Vagina (tissue), 2 donors: ENCODE results near the gene CSNK1D. TPM values are rescaled to one million over a fixed set of nuclear protein-coding genes. Genes with fewer than 3 reads are reported as not detected.
"Not testable (repeated sequence)": the region's sequence is repeated elsewhere in the genome, so short reads cannot be mapped to it uniquely, and the experiment has no call there.

Source experiments
- DNase-seq, 2 donors: peaks; one replicate each; pipeline ENCODE4 v3.0.0-alpha.2; 2017; ENCODE audit errors: extremely low spot score in 2 of 2
- H3K27ac ChIP-seq: fragments of 200-600 bp; sonication (generic); one replicate; pipeline ENCODE4 v1.5.1; 2019
- H3K27me3 ChIP-seq: fragments of 200-600 bp; sonication (generic); one replicate; pipeline ENCODE4 v1.5.1; 2019
- H3K36me3 ChIP-seq, 2 donors: fragments of 200-600 bp; sonication (generic); one replicate each; pipeline ENCODE4 v1.5.1; 2017 to 2019
- H3K4me1 ChIP-seq: fragments of 200-600 bp; sonication (generic); one replicate; pipeline ENCODE4 v1.5.1; 2019
- H3K4me3 ChIP-seq, 2 donors: fragments of 200-600 bp; sonication (generic); 1 replicate in 1 of 2; 2 replicates in 1 of 2; pipeline ENCODE4 v1.5.1; 2016 to 2019
- H3K9me3 ChIP-seq: fragments of 200-600 bp; sonication (generic); one replicate; pipeline ENCODE4 v1.5.1; 2019
- CTCF ChIP-seq, 3 experiments: fragments of 450-650 bp in 2 of 3; fragments of 200-600 bp in 1 of 3; sonication (generic) in 1 of 3; IDR thresholded peaks; one replicate each; pipeline ENCODE4 v1.5.1; 2017 to 2019; ENCODE audit warnings: antibody characterized with exemption in 3 of 3, mild to moderate bottlenecking in 2 of 3, moderate library complexity in 2 of 3
- POLR2A ChIP-seq, 2 donors: fragments of 450-650 bp; IDR thresholded peaks; one replicate each; pipeline ENCODE4 v1.6.1; 2017; ENCODE audit warnings: antibody characterized with exemption in 2 of 2, mild to moderate bottlenecking in 2 of 2, moderate library complexity in 2 of 2
- POLR2AphosphoS5 ChIP-seq, 2 donors: sonication (generic); formaldehyde crosslinking; IDR thresholded peaks; one replicate each; pipeline ENCODE4 v1.9.0; 2017; ENCODE audit warnings: antibody characterized with exemption in 2 of 2, mild to moderate bottlenecking in 2 of 2, low read depth in 1 of 2; ENCODE audit not compliant: insufficient read depth in 1 of 2
- intact Hi-C: fragments of 100-400 bp; cut with DNase I; formaldehyde crosslinking; loops from one replicate; pipeline ENCODE4 v1.15.1; 2023
- total RNA-seq: library from RNA; depleted of rRNA; stranded (reverse); fragments of >200 nt; gene quantifications from one replicate; pipeline ENCODE4 v1.2.3, GENCODE V29; 2016

CSNK1D gene
- total RNA-seq, 1 donor from 2014 or later, result 67.8 TPM

GRCh38 chr17:82258555-82258954, 14.9 kb downstream of the CSNK1D start:
- H3K4me3 ChIP-seq, result no peak overlapping the region
- H3K4me1 ChIP-seq, result no peaks in the 10 kb centered on the region
- TF ChIP-seq CTCF (IDR thresholded peaks at IDR 0.05), result no peak
- TF ChIP-seq POLR2A (IDR thresholded peaks at IDR 0.05), result no peak
- no peak for TF ChIP-seq POLR2AphosphoS5 (IDR thresholded peaks at IDR 0.05; ENCODE audit: insufficient read depth in 1 of 2, low read depth in 1 of 2)
- H3K9me3 ChIP-seq, result no peaks in the 10 kb centered on the region
- intact Hi-C loops, result no loop called here
- no peaks in the 10 kb centered on the region for H3K27me3 ChIP-seq
- no peak overlapping the region for H3K27ac ChIP-seq
- no peak for DNase-seq
- H3K36me3 ChIP-seq, result peaks cover 5 to 80% of the 10 kb centered on the region in 2 donors

GRCh38 chr17:82257473-82257872, 16.0 kb downstream of the CSNK1D start:
- peaks cover 5 to 82% of the 10 kb centered on the region in 2 donors for H3K36me3 ChIP-seq
- H3K4me3 ChIP-seq, result no peak overlapping the region
- DNase-seq, result no peak
- TF ChIP-seq POLR2AphosphoS5 (IDR thresholded peaks at IDR 0.05; ENCODE audit: insufficient read depth in 1 of 2, low read depth in 1 of 2), result no peak
- intact Hi-C loops, result no loop called here
- no peaks in the 10 kb centered on the region for H3K9me3 ChIP-seq
- H3K4me1 ChIP-seq, result no peaks in the 10 kb centered on the region
- H3K27ac ChIP-seq, result no peak overlapping the region
- H3K27me3 ChIP-seq, result no peaks in the 10 kb centered on the region

- no peaks in the 10 kb centered on the region for H3K27me3 ChIP-seq
- H3K4me1 ChIP-seq, result no peaks in the 10 kb centered on the region
- H3K9me3 ChIP-seq, result no peaks in the 10 kb centered on the region
- no peak overlapping the region for H3K27ac ChIP-seq
- peaks cover 3 to 82% of the 10 kb centered on the region in 2 donors for H3K36me3 ChIP-seq
- DNase-seq, result no peak
- no peak for TF ChIP-seq POLR2AphosphoS5 (IDR thresholded peaks at IDR 0.05; ENCODE audit: insufficient read depth in 1 of 2, low read depth in 1 of 2)
- no peak for TF ChIP-seq CTCF (IDR thresholded peaks at IDR 0.05)
- no peak for TF ChIP-seq POLR2A (IDR thresholded peaks at IDR 0.05)
- H3K4me3 ChIP-seq, result no peak overlapping the region
- intact Hi-C loops, result no loop called here
These were observed 17.1 kb downstream of the CSNK1D start for GRCh38 chr17:82256242-82256885.

GRCh38 chr17:82255402-82255972, 18.0 kb downstream of the CSNK1D start:
- H3K36me3 ChIP-seq, result peaks cover 0 to 82% of the 10 kb centered on the region in 2 donors
- no peaks in the 10 kb centered on the region for H3K4me1 ChIP-seq
- no peak for DNase-seq
- H3K9me3 ChIP-seq, result no peaks in the 10 kb centered on the region
- intact Hi-C loops, result no loop called here
- H3K27me3 ChIP-seq, result no peaks in the 10 kb centered on the region
- TF ChIP-seq POLR2AphosphoS5 (IDR thresholded peaks at IDR 0.05; ENCODE audit: insufficient read depth in 1 of 2, low read depth in 1 of 2), result peak in 1 of 2 donors; percentile 24
- TF ChIP-seq CTCF (IDR thresholded peaks at IDR 0.05), result no peak
- H3K4me3 ChIP-seq, result no peak overlapping the region
- no peak overlapping the region for H3K27ac ChIP-seq

GRCh38 chr17:82254746-82255145, 18.8 kb downstream of the CSNK1D start:
- H3K4me1 ChIP-seq, intact Hi-C loops, H3K4me3 ChIP-seq, DNase-seq, H3K9me3 ChIP-seq, H3K27me3 ChIP-seq, H3K27ac ChIP-seq: not testable (repeated sequence)
- H3K36me3 ChIP-seq, result peaks cover 0 to 83% of the 10 kb centered on the region in 2 donors

GRCh38 chr17:82254096-82254495, 19.4 kb downstream of the CSNK1D start:
- H3K4me1 ChIP-seq, H3K27me3 ChIP-seq, H3K27ac ChIP-seq, intact Hi-C loops, H3K4me3 ChIP-seq, H3K9me3 ChIP-seq, DNase-seq: not testable (repeated sequence)
- H3K36me3 ChIP-seq, result peaks cover 0 to 83% of the 10 kb centered on the region in 2 donors
